H1 (cell line): ENCODE results near the gene CREBBP. TPM values are rescaled to one million over a fixed set of nuclear protein-coding genes. Genes with fewer than 3 reads are reported as not detected.

Experiments used
- CTCF ChIA-PET: fragments of 300-600 bp; sonication (Branson Sonifier 250); formaldehyde crosslinking; loops from one replicate; lab custom pipeline; 2021; ENCODE audit not compliant: partially characterized antibody; lab: Charles Lee
- POLR2A ChIA-PET: fragments of 300-600 bp; sonication (Branson Sonifier 250); formaldehyde crosslinking; loops from one replicate; lab custom pipeline; 2021; ENCODE audit warnings: inconsistent platforms; ENCODE audit not compliant: partially characterized antibody; lab: Charles Lee
- DNase-seq, 2 experiments: peaks; one replicate each; pipeline versions ENCODE4 v3.0.0 to v3.0.0-alpha.2; 2010 to 2022; ENCODE audit warnings: low spot score in 2 of 2, low read depth in 1 of 2, mixed read lengths in 1 of 2
- FAIRE-seq: peaks from 2 replicates; lab custom pipeline; 2011; peaks lifted over from hg19 to GRCh38; lab: Jason Lieb, UNC
- H2AFZ ChIP-seq: 2 replicates; pipeline ENCODE4 v1.8.1; 2012; ENCODE audit warnings: low read length, inconsistent platforms
- H2AK5ac ChIP-seq: 2 replicates; pipeline ENCODE4 v1.6.1; 2013; ENCODE audit warnings: low read depth, low read length
- H2BK120ac ChIP-seq: replicated peaks from 2 replicates; pipeline ENCODE3; 2013; ENCODE audit warnings: low read depth, low read length, inconsistent platforms
- H2BK12ac ChIP-seq: 2 replicates; pipeline ENCODE4 v1.6.1; 2013; ENCODE audit warnings: low read depth, low read length
- H2BK15ac ChIP-seq: 2 replicates; pipeline ENCODE4 v1.6.1; 2013; ENCODE audit warnings: low read length
- H2BK20ac ChIP-seq: 2 replicates; pipeline ENCODE4 v1.6.1; 2013; ENCODE audit warnings: low read length
- H2BK5ac ChIP-seq: 2 replicates; pipeline ENCODE4 v1.6.1; 2013; ENCODE audit warnings: low read depth, low read length
- H3K14ac ChIP-seq: 2 replicates; pipeline ENCODE4 v1.6.1; 2013; ENCODE audit warnings: inconsistent platforms; ENCODE audit not compliant: insufficient read length
- H3K18ac ChIP-seq: 2 replicates; pipeline ENCODE4 v1.6.1; 2013; ENCODE audit warnings: low read length; ENCODE audit errors: extremely low read depth
- H3K23ac ChIP-seq: 2 replicates; pipeline ENCODE4 v1.6.1; 2013; ENCODE audit warnings: inconsistent platforms; ENCODE audit not compliant: insufficient read length
- H3K23me2 ChIP-seq: 2 replicates; pipeline ENCODE4 v1.6.1; 2013; ENCODE audit warnings: low read depth, low read length
- H3K27ac ChIP-seq: 2 replicates; pipeline ENCODE4 v1.6.1; 2011; ENCODE audit warnings: low read depth, low read length, inconsistent platforms
- H3K27me3 ChIP-seq, 4 experiments: replicated peaks in 1 of 4; 1 replicate in 1 of 4; 2 replicates in 3 of 4; pipeline versions ENCODE4 v1.6.1 to v1.8.1; 2011 to 2013; ENCODE audit warnings: low read length in 3 of 4, mild to moderate bottlenecking in 3 of 4, inconsistent platforms in 2 of 4, mixed read lengths in 2 of 4, moderate library complexity in 1 of 4; ENCODE audit not compliant: control insufficient read depth in 3 of 4, insufficient read depth in 3 of 4; ENCODE audit errors: extremely low read depth in 1 of 4
- H3K36me3 ChIP-seq, 4 experiments: 2 replicates each; pipeline versions ENCODE4 v1.6.1 to v1.8.1; 2011 to 2013; ENCODE audit warnings: mild to moderate bottlenecking in 4 of 4, low read length in 3 of 4, moderate library complexity in 2 of 4, control low read depth in 1 of 4, inconsistent platforms in 1 of 4; ENCODE audit not compliant: insufficient read depth in 4 of 4, control insufficient read depth in 2 of 4
- H3K4ac ChIP-seq: replicated peaks from 2 replicates; pipeline ENCODE3; 2013; ENCODE audit warnings: low read length, low read depth, mixed read lengths, inconsistent platforms; ENCODE audit not compliant: insufficient read length
- H3K4me1 ChIP-seq, 4 experiments: replicated peaks in 1 of 4; 1 replicate in 1 of 4; 2 replicates in 3 of 4; pipeline versions ENCODE4 v1.6.1 to v1.8.1; 2011 to 2013; ENCODE audit warnings: low read length in 3 of 4, inconsistent platforms in 2 of 4, mixed read lengths in 1 of 4; ENCODE audit not compliant: insufficient read depth in 4 of 4, control insufficient read depth in 3 of 4
- H3K4me2 ChIP-seq, 2 experiments: 2 replicates each; pipeline versions ENCODE4 v1.6.1 to v1.8.1; 2011 to 2013; ENCODE audit warnings: low read depth in 2 of 2, low read length in 2 of 2, control low read depth in 1 of 2, inconsistent platforms in 1 of 2, mild to moderate bottlenecking in 1 of 2; ENCODE audit not compliant: insufficient read depth in 1 of 2
- H3K4me3 ChIP-seq, 4 experiments: fragments of 200-600, 300-600 bp in 1 of 4; sonication (generic), shearing (Covaris generic), sonication (Bioruptor Twin) in 1 of 4; 2 replicates each; pipeline versions ENCODE4 v1.5.1 to v1.8.1; 2011 to 2016; ENCODE audit warnings: low read length in 4 of 4, low read depth in 3 of 4, control low read depth in 2 of 4, inconsistent platforms in 2 of 4, mild to moderate bottlenecking in 2 of 4, mixed read lengths in 1 of 4, moderate library complexity in 1 of 4; ENCODE audit not compliant: insufficient read depth in 2 of 4; ENCODE audit errors: extremely low read depth in 1 of 4
- H3K56ac ChIP-seq: replicated peaks from 2 replicates; pipeline ENCODE3; 2013; ENCODE audit warnings: low read depth, mild to moderate bottlenecking, mixed read lengths, low read length, inconsistent platforms; ENCODE audit not compliant: insufficient read length
- H3K79me1 ChIP-seq: 2 replicates; pipeline ENCODE4 v1.6.1; 2013; ENCODE audit warnings: low read depth, low read length, control low read depth
- H3K79me2 ChIP-seq, 2 experiments: 2 replicates each; pipeline versions ENCODE4 v1.6.1 to v1.8.1; 2012 to 2013; ENCODE audit warnings: low read length in 2 of 2, mild to moderate bottlenecking in 2 of 2, inconsistent platforms in 1 of 2; ENCODE audit not compliant: insufficient read depth in 2 of 2, control insufficient read depth in 1 of 2
- H3K9ac ChIP-seq, 4 experiments: replicated peaks in 1 of 4; 1 replicate in 1 of 4; 2 replicates in 3 of 4; pipeline versions ENCODE4 v1.6.1 to v1.8.1; 2011 to 2013; ENCODE audit warnings: low read depth in 3 of 4, low read length in 3 of 4, control low read depth in 2 of 4, mild to moderate bottlenecking in 2 of 4, moderate library complexity in 2 of 4, inconsistent platforms in 1 of 4; ENCODE audit errors: extremely low read depth in 1 of 4
- H3K9me3 ChIP-seq, 2 experiments: 2 replicates each; pipeline versions ENCODE4 v1.6.1 to v1.8.1; 2012 to 2013; ENCODE audit warnings: mild to moderate bottlenecking in 2 of 2, moderate library complexity in 2 of 2, control low read depth in 1 of 2, inconsistent platforms in 1 of 2, low read depth in 1 of 2, low read length in 1 of 2, mixed read lengths in 1 of 2; ENCODE audit not compliant: insufficient read depth in 2 of 2
- H4K20me1 ChIP-seq, 2 experiments: replicated peaks in 1 of 2; 2 replicates each; pipeline versions ENCODE3 to v1.8.1; 2011 to 2013; ENCODE audit warnings: inconsistent platforms in 2 of 2, low read length in 2 of 2, mild to moderate bottlenecking in 1 of 2; ENCODE audit not compliant: insufficient read depth in 2 of 2, control insufficient read depth in 1 of 2
- H4K5ac ChIP-seq: 2 replicates; pipeline ENCODE4 v1.6.1; 2013; ENCODE audit warnings: low read length, low read depth, mixed read lengths, inconsistent platforms; ENCODE audit not compliant: insufficient read length
- H4K8ac ChIP-seq: 2 replicates; pipeline ENCODE4 v1.8.0; 2013; ENCODE audit warnings: mild to moderate bottlenecking, moderate library complexity, low read length, inconsistent platforms; ENCODE audit not compliant: insufficient read depth; ENCODE audit errors: extremely low read depth
- H4K91ac ChIP-seq: replicated peaks from 2 replicates; pipeline ENCODE3; 2013; ENCODE audit warnings: low read length, mixed read lengths, inconsistent platforms; ENCODE audit not compliant: insufficient read length
- BRCA1 ChIP-seq: IDR thresholded peaks from 2 replicates; pipeline ENCODE4 v1.6.1; 2012; ENCODE audit warnings: low read depth, low read length, improper control_type of control experiment
- CBX8 ChIP-seq: fragments of 300-800, 300-1000 bp; sonication (generic); IDR thresholded peaks from 2 replicates; pipeline ENCODE4 v1.7.1; 2016; ENCODE audit warnings: low read depth, low read length, borderline replicate concordance
- CEBPB ChIP-seq: IDR thresholded peaks from 2 replicates; pipeline ENCODE4 v1.6.1; 2012; ENCODE audit warnings: low read depth, low read length
- FOSL1 ChIP-seq: IDR thresholded peaks from 2 replicates; pipeline ENCODE4 v1.6.1; 2011; ENCODE audit warnings: mild to moderate bottlenecking, low read depth, low read length, moderate library complexity; ENCODE audit not compliant: insufficient read depth
- KDM4A ChIP-seq: IDR thresholded peaks from one replicate; pipeline ENCODE4 v1.7.1; 2012; ENCODE audit warnings: low read depth, mild to moderate bottlenecking, moderate library complexity, low read length, inconsistent platforms; ENCODE audit not compliant: severe bottlenecking
- MAX ChIP-seq: IDR thresholded peaks from 2 replicates; pipeline ENCODE4 v1.6.1; 2012; ENCODE audit warnings: inconsistent platforms
- NRF1 ChIP-seq: IDR thresholded peaks from 2 replicates; pipeline ENCODE4 v1.6.1; 2011; ENCODE audit warnings: mild to moderate bottlenecking, low read depth, low read length, improper control_type of control experiment
- POLR2A ChIP-seq, 2 experiments: IDR thresholded peaks; 1 replicate in 1 of 2; 2 replicates in 1 of 2; pipeline ENCODE4 v1.6.1; 2011; ENCODE audit warnings: low read depth in 2 of 2, low read length in 2 of 2, mild to moderate bottlenecking in 2 of 2; ENCODE audit errors: control extremely low read depth in 1 of 2
- TBP ChIP-seq: IDR thresholded peaks from 2 replicates; pipeline ENCODE4 v1.6.1; 2011; ENCODE audit warnings: low read depth, low read length, improper control_type of control experiment
- WGBS, 2 experiments: shearing (Covaris generic) in 1 of 2; methylation state at CpG; one replicate each; pipeline versions ENCODE4 v1.1.6 to v1.1.7; 2013 to 2015; ENCODE audit warnings: low lambda C conversion rate in 2 of 2, mixed read lengths in 2 of 2, inconsistent platforms in 1 of 2, low coverage in 1 of 2, missing lambda C conversion rate in 1 of 2; ENCODE audit not compliant: insufficient replicate concordance in 2 of 2, insufficient coverage in 1 of 2, insufficient read length in 1 of 2; ENCODE audit errors: extremely low coverage in 1 of 2, missing lambda C conversion rate in 1 of 2; 5-methylcytosine and 5-hydroxymethylcytosine counted together
- polyA plus RNA-seq, 7 experiments: library from polyadenylated mRNA; depleted of rRNA in 3 of 7; stranded (reverse) in 5 of 7; unstranded in 2 of 7; fragments of >200 nt in 5 of 7; fragments of 200-250 nt in 2 of 7; gene quantifications; 1 replicate in 5 of 7; 2 replicates in 1 of 7; 4 replicates in 1 of 7; pipeline versions ENCODE4 v1.2.1 to v1.2.3, GENCODE V29; 2011 to 2013; ENCODE audit warnings: missing spikeins in 2 of 7, mixed read lengths in 2 of 7
- total RNA-seq: library from RNA; stranded (reverse); fragmentation: NEBNext Ultra II Directional; extraction: Animal tissue kit (Norgen Biotek cat#: 25700); gene quantifications from 2 replicates; pipeline ENCODE4 v1.2.1, GENCODE V29; 2021

The CREBBP gene
- total and polyA plus RNA-seq, 2 of the 8 experiments (the other 6 are each of a cell fraction or from before 2014, with no cell fraction given): 10.0 to 60.1 TPM

GRCh38 chr16:3890091-3890490 lies 9.6 kb upstream of the CREBBP start:
- H3K23me2 ChIP-seq: no peaks in the 10 kb centered on the region; the same call in 1 of the 2 replicates
- H3K27me3 ChIP-seq: no peaks in the 10 kb centered on the region
- no peaks in the 10 kb centered on the region for H3K79me1 ChIP-seq
- no peaks in the 10 kb centered on the region for H3K79me2 ChIP-seq
- no peak overlapping the region for H3K56ac ChIP-seq
- H2BK120ac ChIP-seq: no peak overlapping the region
- H3K14ac ChIP-seq: no peak overlapping the region
- 93% methylated on average over 7 of the region's 10 CpGs; no CpG with 5 or more reads in 1 of the 2 experiments for WGBS, 2 experiments
- H3K9ac ChIP-seq: no peak overlapping the region
- no peak overlapping the region for H2BK15ac ChIP-seq
- CTCF ChIA-PET: interaction anchor here (1.0 kb wide), 1 partner anchor 49 kb away, joined by 3 read pairs; no protein-coding TSS in a partner anchor
- DNase-seq (no peak), FAIRE-seq (no peak)
- no peak overlapping the region for H4K5ac ChIP-seq
- H2AK5ac ChIP-seq: no peak overlapping the region
- H2BK5ac ChIP-seq: no peak overlapping the region
- H3K4me1 ChIP-seq: no peaks in the 10 kb centered on the region
- H3K23ac ChIP-seq: no peak overlapping the region
- no peak overlapping the region for H2BK20ac ChIP-seq
- H3K18ac ChIP-seq: no peak overlapping the region
- no peaks in the 10 kb centered on the region for H3K36me3 ChIP-seq
- no peak overlapping the region for H2BK12ac ChIP-seq
- no peak overlapping the region for H3K4me2 ChIP-seq
- no peak overlapping the region for H2AFZ ChIP-seq
- POLR2A ChIA-PET: no interaction called here
- TF ChIP-seq CBX8: no peak
- no peak for TF ChIP-seq TBP
- no peak for TF ChIP-seq BRCA1
- no peak for TF ChIP-seq POLR2A (IDR thresholded peaks at IDR 0.05; ENCODE audit: control extremely low read depth in 1 of 2, low read depth in 2 of 2, low read length in 2 of 2)
- no peak for TF ChIP-seq CEBPB
- no peak for TF ChIP-seq NRF1
- no peak for TF ChIP-seq FOSL1
- no peak for TF ChIP-seq KDM4A
- no peak for TF ChIP-seq MAX
- H4K8ac ChIP-seq: no peak overlapping the region
- no peak overlapping the region for H3K27ac ChIP-seq
- no peaks in the 10 kb centered on the region for H4K20me1 ChIP-seq
- H3K9me3 ChIP-seq: peaks cover 0 to 3% of the 10 kb centered on the region in 2 experiments; a peak in 1 of 4 replicates
- H3K4me3 ChIP-seq: no peak overlapping the region
- H3K4ac ChIP-seq: no peak overlapping the region
- H4K91ac ChIP-seq: no peak overlapping the region
